Measurements from ENCODE around the gene CD28. TPM values are rescaled to one million over a fixed set of nuclear protein-coding genes. Genes with fewer than 3 reads are reported as not detected.

Gene CD28
- polyA plus RNA-seq, 1 donor from 2014 or later = not detected

- H2AFZ ChIP-seq (ENCODE audit: low read depth, low read length) = no peak overlapping the region
- H4K20me1 ChIP-seq (ENCODE audit: insufficient read depth) = no peaks in the 10 kb centered on the region
- no peak overlapping the region for H3K4me2 ChIP-seq (ENCODE audit: low read length)
- H3K9ac ChIP-seq (ENCODE audit: low read length) = no peak overlapping the region
- H3K9me2 ChIP-seq (ENCODE audit: insufficient read depth, low read length) = no peaks in the 10 kb centered on the region
- no peaks in the 10 kb centered on the region for H3F3A ChIP-seq (ENCODE audit: insufficient read depth, low read length, poor library complexity, severe bottlenecking)
- H3K27me3 ChIP-seq (ENCODE audit: insufficient read depth, low read depth, low read length) = no peaks in the 10 kb centered on the region
- no peak overlapping the region for H3K4me3 ChIP-seq (ENCODE audit: low read length)
- TF ChIP-seq REST (IDR thresholded peaks at IDR 0.05; ENCODE audit: borderline replicate concordance) (no peak), TAF1 (IDR thresholded peaks at IDR 0.05; ENCODE audit: low read depth) (no peak), CTCF (IDR thresholded peaks at IDR 0.05; ENCODE audit: poor library complexity, severe bottlenecking) (no peak), RAD21 (conservative IDR thresholded peaks at IDR 0.05) (no peak), EP300 (conservative IDR thresholded peaks at IDR 0.05; ENCODE audit: poor library complexity, severe bottlenecking) (no peak), EZH2 (IDR thresholded peaks at IDR 0.05; ENCODE audit: borderline replicate concordance, insufficient read depth, low read length, poor library complexity, severe bottlenecking) (no peak), SMC3 (conservative IDR thresholded peaks at IDR 0.05; ENCODE audit: poor library complexity) (no peak), MXI1 (conservative IDR thresholded peaks at IDR 0.05; ENCODE audit: poor library complexity, severe bottlenecking) (no peak), POLR2AphosphoS5 (IDR thresholded peaks at IDR 0.05) (no peak)
- H3K9me3 ChIP-seq (ENCODE audit: low read length) = no peaks in the 10 kb centered on the region
- no peak overlapping the region for H3K27ac ChIP-seq (ENCODE audit: low read length)
- no peaks in the 10 kb centered on the region for H3K36me3 ChIP-seq (ENCODE audit: insufficient read depth, low read length)
- no peaks in the 10 kb centered on the region for H3K79me2 ChIP-seq (replicated peaks; ENCODE audit: insufficient read depth, low read length)
These were observed 57.0 kb downstream of the CD28 start for GRCh38 chr2:203763241-203763937.

GRCh38 chr2:203763938-203764664, 57.7 kb downstream of the CD28 start:
- Histone ChIP-seq H3K79me2 (replicated peaks; ENCODE audit: insufficient read depth, low read length) (no peaks in the 10 kb centered on the region), H3K9me2 (ENCODE audit: insufficient read depth, low read length) (no peaks in the 10 kb centered on the region), H4K20me1 (ENCODE audit: insufficient read depth) (no peaks in the 10 kb centered on the region), H3K4me3 (ENCODE audit: low read length) (no peak overlapping the region), H3K27me3 (ENCODE audit: insufficient read depth, low read depth, low read length) (no peaks in the 10 kb centered on the region), H3F3A (ENCODE audit: insufficient read depth, low read length, poor library complexity, severe bottlenecking) (no peaks in the 10 kb centered on the region), H3K27ac (ENCODE audit: low read length) (no peak overlapping the region), H3K9ac (ENCODE audit: low read length) (no peak overlapping the region), H3K36me3 (ENCODE audit: insufficient read depth, low read length) (no peaks in the 10 kb centered on the region), H3K9me3 (ENCODE audit: low read length) (no peaks in the 10 kb centered on the region), H2AFZ (ENCODE audit: low read depth, low read length) (no peak overlapping the region), H3K4me2 (ENCODE audit: low read length) (no peak overlapping the region)
- no peak for TF ChIP-seq TAF1 (IDR thresholded peaks at IDR 0.05; ENCODE audit: low read depth)
- TF ChIP-seq EZH2 (IDR thresholded peaks at IDR 0.05; ENCODE audit: borderline replicate concordance, insufficient read depth, low read length, poor library complexity, severe bottlenecking) = no peak

Measured in neural cell (in vitro differentiated cells).